Fibroblast of lung (primary cell): ENCODE data around the gene ZNF180.

Experiments used
- EZH2 ChIP-seq: IDR thresholded peaks from 2 replicates; pipeline ENCODE4 v1.5.1; 2012; ENCODE audit warnings: low read length, control low read depth, mild to moderate bottlenecking; ENCODE audit errors: missing control alignments
- TF ChIP-seq, protein P1 (sequence below), 2 donors: IDR thresholded peaks in 1 of 2; conservative IDR thresholded peaks in 1 of 2; 1 replicate in 1 of 2; 2 replicates in 1 of 2; pipeline ENCODE4 v1.5.1; 2011 to 2012; ENCODE audit warnings: low read length in 2 of 2, control low read depth in 1 of 2, inconsistent platforms in 1 of 2, low read depth in 1 of 2, mild to moderate bottlenecking in 1 of 2

DNA sequence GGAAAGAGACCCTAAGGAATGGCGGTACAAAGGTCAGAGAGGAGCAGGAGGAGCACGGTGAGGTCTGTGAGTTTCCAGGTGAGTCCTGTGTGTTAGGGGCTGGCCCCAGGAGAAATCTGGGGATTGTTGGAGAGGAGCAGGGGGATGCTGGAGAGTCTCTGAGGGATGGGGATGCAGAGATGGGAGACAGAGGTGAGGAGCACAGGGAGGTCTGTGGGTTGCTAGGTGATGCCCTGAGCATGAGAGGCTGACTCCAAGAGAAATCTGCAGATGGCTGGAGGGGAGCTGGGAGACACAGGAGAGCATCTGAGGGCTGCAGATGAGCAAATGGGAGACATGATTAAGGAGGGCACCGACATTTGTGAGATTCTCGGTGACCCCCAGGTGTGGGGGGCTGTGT, 48.0 kb downstream of the ZNF180 start:
- TF ChIP-seq, protein P1, sequence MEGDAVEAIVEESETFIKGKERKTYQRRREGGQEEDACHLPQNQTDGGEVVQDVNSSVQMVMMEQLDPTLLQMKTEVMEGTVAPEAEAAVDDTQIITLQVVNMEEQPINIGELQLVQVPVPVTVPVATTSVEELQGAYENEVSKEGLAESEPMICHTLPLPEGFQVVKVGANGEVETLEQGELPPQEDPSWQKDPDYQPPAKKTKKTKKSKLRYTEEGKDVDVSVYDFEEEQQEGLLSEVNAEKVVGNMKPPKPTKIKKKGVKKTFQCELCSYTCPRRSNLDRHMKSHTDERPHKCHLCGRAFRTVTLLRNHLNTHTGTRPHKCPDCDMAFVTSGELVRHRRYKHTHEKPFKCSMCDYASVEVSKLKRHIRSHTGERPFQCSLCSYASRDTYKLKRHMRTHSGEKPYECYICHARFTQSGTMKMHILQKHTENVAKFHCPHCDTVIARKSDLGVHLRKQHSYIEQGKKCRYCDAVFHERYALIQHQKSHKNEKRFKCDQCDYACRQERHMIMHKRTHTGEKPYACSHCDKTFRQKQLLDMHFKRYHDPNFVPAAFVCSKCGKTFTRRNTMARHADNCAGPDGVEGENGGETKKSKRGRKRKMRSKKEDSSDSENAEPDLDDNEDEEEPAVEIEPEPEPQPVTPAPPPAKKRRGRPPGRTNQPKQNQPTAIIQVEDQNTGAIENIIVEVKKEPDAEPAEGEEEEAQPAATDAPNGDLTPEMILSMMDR (conservative IDR thresholded peaks at IDR 0.05 in 1 of 2, IDR thresholded peaks at IDR 0.05 in 1 of 2; ENCODE audit: low read depth in 1 of 2, low read length in 2 of 2), result no peak
- no peak for TF ChIP-seq EZH2
